ACHN (cell line): Measurements from ENCODE around the gene SMIM29.

Experiments
- DNase-seq: peaks from one replicate; pipeline ENCODE4 v3.0.0-alpha.2; 2015
- in situ Hi-C: cut with HindIII; loops from 2 replicates; pipeline ENCODE4 v1.10.0; 2017; ENCODE audit warnings: low sequenced_read_pairs, low pct_ligation_motif_present, low pct_unique_long_range_greater_than_20kb

Gene SMIM29

GRCh38 chr6:34205916-34206315, 42.9 kb downstream of the SMIM29 start:
- in situ Hi-C loops = no loop called here
- no peak for DNase-seq

GRCh38 chr6:34205466-34205865, 43.3 kb downstream of the SMIM29 start:
- no peak for DNase-seq
- in situ Hi-C loops = no loop called here

GRCh38 chr6:34204693-34205092, 44.1 kb downstream of the SMIM29 start:
- DNase-seq = no peak
- in situ Hi-C loops = no loop called here

GRCh38 chr6:34202329-34203201, 46.2 kb downstream of the SMIM29 start:
- in situ Hi-C loops = no loop called here
- DNase-seq = no peak

GRCh38 chr6:34201455-34202107, 47.2 kb downstream of the SMIM29 start:
- in situ Hi-C loops = no loop called here
- no peak for DNase-seq

GRCh38 chr6:34200340-34200971, 48.4 kb downstream of the SMIM29 start:
- DNase-seq = no peak
- in situ Hi-C loops = no loop called here

- DNase-seq = no peak
- in situ Hi-C loops = no loop called here
These were observed 52.0 kb downstream of the SMIM29 start for GRCh38 chr6:34196833-34197195.
